Measurements from ENCODE around the gene STEAP1. TPM values are rescaled to one million over a fixed set of nuclear protein-coding genes. Genes with fewer than 3 reads are reported as not detected.

STEAP1 gene
- total RNA-seq, 1 donor from 2014 or later, result 1.0 TPM

DNA sequence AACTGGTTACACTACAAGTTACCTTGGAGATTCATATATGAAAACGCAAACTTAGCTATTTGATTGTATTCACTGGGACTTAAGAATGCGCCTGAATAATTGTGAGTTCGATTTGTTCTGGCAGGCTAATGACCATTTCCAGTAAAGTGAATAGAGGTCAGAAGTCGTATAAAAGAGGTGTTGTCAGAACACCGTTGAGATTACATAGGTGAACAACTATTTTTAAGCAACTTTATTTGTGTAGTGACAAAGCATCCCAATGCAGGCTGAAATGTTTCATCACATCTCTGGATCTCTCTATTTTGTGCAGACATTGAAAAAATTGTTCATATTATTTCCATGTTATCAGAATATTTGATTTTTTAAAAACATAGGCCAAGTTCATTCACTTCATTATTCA lies 9.3 kb downstream of the STEAP1 start:
- no peak for DNase-seq (ENCODE audit: low spot score)
- no peaks in the 10 kb centered on the region for H3K27me3 Mint-ChIP-seq (ENCODE audit: unreplicated experiment)
- H3K27ac Mint-ChIP-seq (ENCODE audit: unreplicated experiment), result no peak overlapping the region
- no peaks in the 10 kb centered on the region for H3K4me1 Mint-ChIP-seq (ENCODE audit: unreplicated experiment)
- H3K4me3 Mint-ChIP-seq (ENCODE audit: unreplicated experiment), result no peak overlapping the region
- no peaks in the 10 kb centered on the region for H3K9me3 Mint-ChIP-seq (ENCODE audit: unreplicated experiment)
- no peaks in the 10 kb centered on the region for H3K36me3 Mint-ChIP-seq (ENCODE audit: low read depth, unreplicated experiment)
- TF ChIP-seq, protein P1, sequence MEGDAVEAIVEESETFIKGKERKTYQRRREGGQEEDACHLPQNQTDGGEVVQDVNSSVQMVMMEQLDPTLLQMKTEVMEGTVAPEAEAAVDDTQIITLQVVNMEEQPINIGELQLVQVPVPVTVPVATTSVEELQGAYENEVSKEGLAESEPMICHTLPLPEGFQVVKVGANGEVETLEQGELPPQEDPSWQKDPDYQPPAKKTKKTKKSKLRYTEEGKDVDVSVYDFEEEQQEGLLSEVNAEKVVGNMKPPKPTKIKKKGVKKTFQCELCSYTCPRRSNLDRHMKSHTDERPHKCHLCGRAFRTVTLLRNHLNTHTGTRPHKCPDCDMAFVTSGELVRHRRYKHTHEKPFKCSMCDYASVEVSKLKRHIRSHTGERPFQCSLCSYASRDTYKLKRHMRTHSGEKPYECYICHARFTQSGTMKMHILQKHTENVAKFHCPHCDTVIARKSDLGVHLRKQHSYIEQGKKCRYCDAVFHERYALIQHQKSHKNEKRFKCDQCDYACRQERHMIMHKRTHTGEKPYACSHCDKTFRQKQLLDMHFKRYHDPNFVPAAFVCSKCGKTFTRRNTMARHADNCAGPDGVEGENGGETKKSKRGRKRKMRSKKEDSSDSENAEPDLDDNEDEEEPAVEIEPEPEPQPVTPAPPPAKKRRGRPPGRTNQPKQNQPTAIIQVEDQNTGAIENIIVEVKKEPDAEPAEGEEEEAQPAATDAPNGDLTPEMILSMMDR (IDR thresholded peaks at IDR 0.05; ENCODE audit: unreplicated experiment), result no peak

DNA sequence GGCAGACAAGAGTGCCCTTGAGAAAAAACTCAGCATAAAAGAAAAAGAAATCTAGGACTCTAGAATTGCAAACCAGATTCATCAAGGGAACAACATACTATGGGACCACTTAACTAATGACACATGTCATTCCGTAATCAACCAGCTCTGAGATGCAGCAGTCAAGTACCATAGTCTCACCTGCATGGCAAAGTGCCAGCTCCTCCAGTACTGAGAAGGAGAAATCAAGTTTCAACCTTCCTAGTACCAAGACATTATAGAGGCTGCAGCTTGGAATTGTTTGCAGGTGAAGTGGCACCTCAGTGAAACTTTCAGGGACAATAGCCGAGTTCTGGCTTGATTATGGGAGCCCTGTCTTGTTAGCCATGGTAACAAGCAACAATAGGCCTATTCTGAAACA lies 11.5 kb downstream of the STEAP1 start:
- TF ChIP-seq, protein P1 (IDR thresholded peaks at IDR 0.05; ENCODE audit: unreplicated experiment), result no peak
- DNase-seq (ENCODE audit: low spot score), result no peak
- Mint-ChIP-seq H3K4me1 (ENCODE audit: unreplicated experiment) (no peaks in the 10 kb centered on the region), H3K27ac (ENCODE audit: unreplicated experiment) (no peak overlapping the region), H3K36me3 (ENCODE audit: low read depth, unreplicated experiment) (no peaks in the 10 kb centered on the region), H3K9me3 (ENCODE audit: unreplicated experiment) (no peaks in the 10 kb centered on the region), H3K4me3 (ENCODE audit: unreplicated experiment) (no peak overlapping the region), H3K27me3 (ENCODE audit: unreplicated experiment) (no peaks in the 10 kb centered on the region)

DNA sequence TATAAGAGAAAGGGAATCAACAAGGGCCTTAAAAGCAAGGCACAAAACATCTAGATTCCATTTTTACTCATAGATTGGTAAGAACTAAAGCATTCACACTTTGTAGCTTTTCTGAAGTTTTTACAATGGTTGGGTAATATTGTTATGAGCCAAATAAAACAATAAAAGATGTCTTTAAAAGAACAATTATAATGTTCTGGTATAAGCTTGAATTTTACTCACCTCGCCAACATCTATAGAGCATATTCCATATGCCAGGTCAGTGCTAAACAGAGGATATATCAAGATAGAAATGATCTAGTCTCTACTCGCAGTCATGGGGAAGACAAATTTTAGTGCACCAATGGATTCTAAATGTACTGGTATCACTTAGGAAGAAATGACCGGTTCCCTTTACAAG lies 11.9 kb downstream of the STEAP1 start:
- H3K4me3 Mint-ChIP-seq (ENCODE audit: unreplicated experiment), result no peak overlapping the region
- H3K4me1 Mint-ChIP-seq (ENCODE audit: unreplicated experiment), result no peaks in the 10 kb centered on the region
- H3K27ac Mint-ChIP-seq (ENCODE audit: unreplicated experiment), result no peak overlapping the region
- DNase-seq (ENCODE audit: low spot score), result no peak
- no peaks in the 10 kb centered on the region for H3K27me3 Mint-ChIP-seq (ENCODE audit: unreplicated experiment)
- TF ChIP-seq, protein P1 (IDR thresholded peaks at IDR 0.05; ENCODE audit: unreplicated experiment), result no peak
- no peaks in the 10 kb centered on the region for H3K9me3 Mint-ChIP-seq (ENCODE audit: unreplicated experiment)
- no peaks in the 10 kb centered on the region for H3K36me3 Mint-ChIP-seq (ENCODE audit: low read depth, unreplicated experiment)

DNA sequence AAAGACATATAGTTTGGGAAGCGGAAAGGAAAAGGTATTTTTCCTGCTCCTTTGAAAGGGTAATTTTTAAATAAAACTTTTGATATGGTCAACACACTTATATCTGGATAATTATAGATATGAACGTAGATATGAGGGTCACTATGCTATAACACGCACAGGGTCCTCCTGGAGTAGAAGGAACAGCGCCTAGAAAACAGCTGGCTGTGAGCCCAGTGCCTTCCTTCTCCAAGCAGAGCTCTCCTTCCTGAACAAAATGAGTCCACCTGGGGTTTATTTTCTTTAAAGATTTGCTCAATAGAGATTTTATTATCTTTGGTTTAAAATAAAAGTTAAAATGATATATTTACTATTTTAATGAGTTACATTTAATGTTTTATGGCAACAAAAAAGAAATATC lies 13.1 kb downstream of the STEAP1 start:
- H3K27me3 Mint-ChIP-seq (ENCODE audit: unreplicated experiment), result peaks cover 1% of the 10 kb centered on the region
- H3K36me3 Mint-ChIP-seq (ENCODE audit: low read depth, unreplicated experiment), result no peaks in the 10 kb centered on the region
- TF ChIP-seq, protein P1 (IDR thresholded peaks at IDR 0.05; ENCODE audit: unreplicated experiment), result no peak
- no peaks in the 10 kb centered on the region for H3K9me3 Mint-ChIP-seq (ENCODE audit: unreplicated experiment)
- H3K4me1 Mint-ChIP-seq (ENCODE audit: unreplicated experiment), result no peaks in the 10 kb centered on the region
- H3K4me3 Mint-ChIP-seq (ENCODE audit: unreplicated experiment), result no peak overlapping the region
- no peak for DNase-seq (ENCODE audit: low spot score)
- no peak overlapping the region for H3K27ac Mint-ChIP-seq (ENCODE audit: unreplicated experiment)

DNA sequence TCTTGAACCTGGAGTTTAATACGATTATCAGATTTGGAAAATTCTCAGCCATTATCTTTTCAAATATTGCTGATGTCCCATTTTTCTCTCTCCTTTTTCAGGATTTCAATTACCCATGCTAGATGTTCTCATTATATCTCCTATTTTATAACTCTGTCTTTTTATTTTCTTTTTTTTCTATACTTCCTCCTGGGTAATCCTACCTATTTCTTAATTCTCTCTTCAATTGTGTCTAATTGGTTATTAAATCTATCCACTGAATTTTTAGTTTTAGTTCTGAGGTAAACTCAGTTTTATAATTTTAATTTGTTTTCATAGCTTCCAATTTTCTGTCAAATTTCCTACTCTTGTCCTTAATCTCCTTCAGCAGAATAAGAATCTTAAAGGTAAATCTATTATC lies 15.6 kb downstream of the STEAP1 start:
- Mint-ChIP-seq H3K4me3 (ENCODE audit: unreplicated experiment) (no peak overlapping the region), H3K9me3 (ENCODE audit: unreplicated experiment) (no peaks in the 10 kb centered on the region), H3K36me3 (ENCODE audit: low read depth, unreplicated experiment) (no peaks in the 10 kb centered on the region), H3K4me1 (ENCODE audit: unreplicated experiment) (no peaks in the 10 kb centered on the region), H3K27ac (ENCODE audit: unreplicated experiment) (no peak overlapping the region), H3K27me3 (ENCODE audit: unreplicated experiment) (peaks cover 1% of the 10 kb centered on the region)
- TF ChIP-seq, protein P1 (IDR thresholded peaks at IDR 0.05; ENCODE audit: unreplicated experiment), result no peak
- DNase-seq (ENCODE audit: low spot score), result no peak
